Subcutaneous adipose tissue (tissue), 4 donors: ENCODE measurements around the gene EYA2. TPM values are rescaled to one million over a fixed set of nuclear protein-coding genes. Genes with fewer than 3 reads are reported as not detected.

Experiments used
- total RNA-seq, 4 donors: library from RNA; depleted of rRNA; stranded (reverse); fragments of >200 nt; gene quantifications; one replicate each; pipeline ENCODE4 v1.1.0, GENCODE V29; 2016
- TF ChIP-seq, protein P1 (sequence below): fragments of 450-650 bp; IDR thresholded peaks from one replicate; pipeline ENCODE4 v1.5.1; 2016; ENCODE audit warnings: low read depth, mild to moderate bottlenecking, control low read depth, antibody characterized with exemption, moderate library complexity

The EYA2 gene
- total RNA-seq, 4 donors from 2014 or later = 1.3 to 4.7 (median 2.8) TPM

DNA sequence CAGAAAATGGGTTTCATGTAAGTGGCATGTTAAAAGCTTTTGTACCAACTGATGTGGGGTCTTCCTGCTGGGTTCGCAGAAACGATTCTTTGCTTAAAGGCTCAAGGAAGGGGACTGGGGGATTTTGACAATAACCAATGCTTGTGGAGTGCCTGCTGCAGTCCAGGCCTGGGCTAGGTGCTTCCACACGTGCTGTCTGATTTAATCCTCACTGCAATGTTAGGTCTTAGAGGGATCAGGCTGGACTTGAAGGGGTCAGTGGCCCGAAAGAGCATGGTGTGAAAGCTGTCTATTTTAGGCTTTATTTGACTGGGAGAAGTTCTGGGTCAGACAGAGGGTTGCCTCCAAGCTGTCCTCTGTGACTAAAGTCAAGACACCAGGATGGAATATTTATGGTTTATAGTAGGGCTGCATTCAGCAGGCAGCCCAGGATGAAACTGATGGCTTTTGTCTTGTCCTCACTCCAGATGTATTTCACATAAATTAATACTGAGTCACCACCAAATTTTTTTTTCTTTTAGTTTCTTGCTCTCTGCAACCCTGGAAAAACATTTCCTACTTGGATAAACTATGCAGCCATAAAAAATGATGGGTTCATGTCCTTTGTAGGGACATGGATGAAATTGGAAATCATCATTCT is 242.7 kb downstream of the EYA2 start:
- TF ChIP-seq, protein P1, sequence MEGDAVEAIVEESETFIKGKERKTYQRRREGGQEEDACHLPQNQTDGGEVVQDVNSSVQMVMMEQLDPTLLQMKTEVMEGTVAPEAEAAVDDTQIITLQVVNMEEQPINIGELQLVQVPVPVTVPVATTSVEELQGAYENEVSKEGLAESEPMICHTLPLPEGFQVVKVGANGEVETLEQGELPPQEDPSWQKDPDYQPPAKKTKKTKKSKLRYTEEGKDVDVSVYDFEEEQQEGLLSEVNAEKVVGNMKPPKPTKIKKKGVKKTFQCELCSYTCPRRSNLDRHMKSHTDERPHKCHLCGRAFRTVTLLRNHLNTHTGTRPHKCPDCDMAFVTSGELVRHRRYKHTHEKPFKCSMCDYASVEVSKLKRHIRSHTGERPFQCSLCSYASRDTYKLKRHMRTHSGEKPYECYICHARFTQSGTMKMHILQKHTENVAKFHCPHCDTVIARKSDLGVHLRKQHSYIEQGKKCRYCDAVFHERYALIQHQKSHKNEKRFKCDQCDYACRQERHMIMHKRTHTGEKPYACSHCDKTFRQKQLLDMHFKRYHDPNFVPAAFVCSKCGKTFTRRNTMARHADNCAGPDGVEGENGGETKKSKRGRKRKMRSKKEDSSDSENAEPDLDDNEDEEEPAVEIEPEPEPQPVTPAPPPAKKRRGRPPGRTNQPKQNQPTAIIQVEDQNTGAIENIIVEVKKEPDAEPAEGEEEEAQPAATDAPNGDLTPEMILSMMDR = no peak

DNA sequence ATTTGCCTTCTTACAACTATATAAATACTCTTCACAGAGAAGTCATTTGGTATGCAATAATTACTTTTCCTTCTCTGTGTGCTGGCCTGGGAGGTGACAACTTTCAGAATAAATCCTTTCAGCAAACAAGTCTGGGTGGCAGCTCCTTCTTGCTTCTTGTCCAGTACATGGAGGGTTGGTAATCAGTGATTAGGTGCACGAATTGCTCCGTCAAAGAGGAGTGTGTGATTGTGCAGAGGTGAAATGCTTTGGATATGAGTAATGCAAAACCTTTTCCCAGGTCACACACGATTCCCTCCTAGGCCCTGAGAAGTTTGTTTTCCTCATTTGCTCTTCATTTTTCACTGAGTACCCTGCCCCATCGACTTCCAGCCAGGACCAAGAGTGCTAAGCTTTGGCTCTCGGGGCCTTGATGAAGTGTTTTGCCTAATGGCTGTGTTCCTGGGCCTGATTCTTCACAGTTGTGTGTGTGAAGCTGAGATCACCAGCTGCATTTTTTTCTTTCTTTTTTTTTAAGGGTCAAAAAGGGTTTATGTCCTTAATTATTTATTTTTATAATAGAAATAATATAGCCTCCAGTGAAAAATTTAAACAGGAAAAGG is 245.4 kb downstream of the EYA2 start:
- TF ChIP-seq, protein P1 = no peak

DNA sequence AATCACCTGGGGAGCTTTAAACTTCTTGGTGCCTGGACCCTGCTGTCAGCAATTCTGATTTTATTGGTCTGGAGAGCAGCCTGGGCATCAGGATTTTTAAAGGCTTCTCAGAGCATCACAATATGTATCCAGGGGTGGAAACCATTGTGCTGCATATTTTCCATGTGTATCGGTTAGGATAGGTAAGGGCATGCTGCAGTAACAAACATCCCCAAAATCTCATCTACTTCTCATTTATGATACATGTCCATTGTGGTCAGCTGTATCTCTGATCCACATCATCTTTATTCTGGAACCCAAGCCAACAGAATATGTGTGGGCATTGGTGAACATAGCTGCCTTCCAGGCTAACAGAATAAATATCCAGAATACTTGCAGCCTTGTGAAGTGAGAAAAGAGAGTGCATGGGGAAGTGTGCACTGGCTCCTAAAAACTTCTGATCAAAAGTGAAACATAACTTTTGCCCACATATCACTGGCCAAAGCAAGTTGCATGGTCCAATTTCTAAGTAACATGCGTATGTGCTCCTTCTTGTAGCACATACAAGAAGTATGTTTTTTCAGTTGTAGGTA is 246.8 kb downstream of the EYA2 start:
- TF ChIP-seq, protein P1 = no peak

DNA sequence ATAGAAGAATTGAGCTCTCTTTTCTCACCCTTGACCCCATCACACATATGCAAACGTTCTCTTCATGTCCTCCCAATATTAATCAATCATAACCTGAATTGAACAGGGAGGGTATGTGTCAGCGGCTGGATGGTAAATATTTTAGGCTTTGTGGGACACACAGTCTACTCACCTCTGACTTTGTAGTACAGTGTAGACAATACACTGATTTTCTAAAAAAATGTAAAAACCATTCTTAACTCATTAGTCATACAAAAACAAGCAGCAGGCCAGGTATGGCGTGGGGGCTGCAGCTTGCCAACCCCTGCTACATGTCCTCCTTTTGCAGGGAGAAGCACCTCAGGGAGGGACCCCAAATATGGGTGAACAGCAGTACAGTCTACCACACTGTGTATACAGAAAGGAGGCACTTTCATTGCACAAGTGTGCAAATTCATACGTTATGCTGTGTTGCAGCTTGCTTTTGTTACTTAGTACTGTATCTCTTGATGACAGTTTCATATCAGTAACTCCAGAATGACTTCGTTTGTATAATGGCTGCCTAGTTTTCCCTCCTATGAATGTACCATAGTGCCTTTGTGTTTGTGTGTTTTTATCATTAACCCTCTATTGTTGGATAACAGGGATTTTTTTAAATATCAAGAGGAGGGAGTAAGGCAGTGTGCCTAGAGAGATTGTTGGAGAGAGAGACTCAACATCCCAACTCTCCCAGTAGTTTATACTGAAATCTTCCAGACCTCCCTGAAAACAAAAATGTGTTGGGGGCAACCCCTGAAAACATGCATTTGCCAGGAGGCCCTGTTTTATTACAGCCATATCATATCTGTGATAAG is 247.5 kb downstream of the EYA2 start:
- TF ChIP-seq, protein P1 = no peak

DNA sequence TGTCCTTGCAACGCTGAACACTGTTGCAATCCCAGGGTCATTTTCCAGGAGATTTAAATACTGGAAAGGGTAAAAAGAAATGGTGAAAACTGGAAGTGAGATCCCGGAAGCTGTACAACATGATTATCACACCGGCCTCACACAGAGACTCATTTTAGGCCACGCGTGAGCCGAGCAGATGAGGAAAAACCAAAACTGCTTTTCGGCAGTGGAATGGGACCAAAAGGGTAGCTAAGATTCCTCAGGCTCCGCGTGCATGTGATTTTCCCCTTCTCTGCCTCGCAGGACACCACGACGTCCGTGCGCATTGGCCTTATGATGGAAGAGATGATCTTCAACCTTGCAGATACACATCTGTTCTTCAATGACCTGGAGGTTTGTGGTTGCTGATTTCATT is 248.1 kb downstream of the EYA2 start:
- TF ChIP-seq, protein P1 = no peak

DNA sequence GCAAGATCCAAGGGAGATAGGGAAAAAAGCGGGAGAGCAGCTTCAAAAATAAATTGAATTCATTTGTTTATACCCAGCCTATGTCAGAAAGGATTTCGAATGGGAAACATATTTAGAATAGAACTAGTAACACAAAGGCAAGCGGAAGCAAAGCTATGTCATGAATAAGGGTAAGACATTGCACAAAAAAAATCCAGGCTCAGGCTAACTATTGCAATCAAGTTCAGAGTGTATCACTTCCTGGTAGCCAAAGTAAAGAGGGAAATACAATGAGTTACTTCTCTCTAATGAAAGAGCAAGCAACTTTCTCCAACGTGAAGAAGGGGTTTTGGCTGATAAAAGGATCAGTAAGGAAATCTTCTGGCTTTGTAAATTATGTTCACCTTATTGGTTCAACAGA is 249.0 kb downstream of the EYA2 start:
- TF ChIP-seq, protein P1 = no peak

DNA sequence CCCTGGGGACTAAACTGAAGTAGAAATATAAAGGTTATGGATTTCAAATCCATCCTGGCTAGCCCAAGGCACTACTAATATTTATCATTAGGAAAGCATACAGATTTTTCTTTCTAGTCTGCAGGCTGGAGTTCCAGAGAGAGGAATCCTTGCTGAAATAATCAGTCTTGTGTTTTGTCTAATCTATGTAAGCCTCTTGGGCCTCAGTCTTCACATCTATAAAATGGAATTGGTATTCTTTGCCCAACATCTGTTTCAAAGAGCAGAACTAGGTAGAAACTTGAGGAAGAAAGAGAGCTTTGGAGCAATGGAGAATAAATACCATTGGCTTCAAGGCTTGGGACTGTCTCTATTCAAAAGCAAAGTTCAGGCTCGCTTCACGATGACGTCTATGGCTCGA is 249.8 kb downstream of the EYA2 start:
- TF ChIP-seq, protein P1 = no peak
